ENCODE measurements around the gene PRPF39.

PRPF39 gene

GRCh38 chr14:45096218-45096617 is 12.3 kb downstream of the PRPF39 start:
- Histone ChIP-seq H3K4me1 (ENCODE audit: control insufficient read depth, insufficient read depth, low read length, poor library complexity, severe bottlenecking) (no peaks in the 10 kb centered on the region), H3K27ac (ENCODE audit: insufficient read depth, low read length, poor library complexity, severe bottlenecking) (no peak overlapping the region), H3K27me3 (replicated peaks; ENCODE audit: control insufficient read depth, insufficient read depth, low read length, poor library complexity, severe bottlenecking) (no peaks in the 10 kb centered on the region), H3K4me3 (ENCODE audit: insufficient read depth, low read depth, low read length, poor library complexity, severe bottlenecking) (no peak overlapping the region), H3K36me3 (ENCODE audit: control insufficient read depth, insufficient read depth, low read length) (peaks cover 35% of the 10 kb centered on the region), H3K9me3 (ENCODE audit: control insufficient read depth, low read length) (no peaks in the 10 kb centered on the region)
- no peak for DNase-seq

- Histone ChIP-seq H3K36me3 (ENCODE audit: control insufficient read depth, insufficient read depth, low read length) (peaks cover 50% of the 10 kb centered on the region), H3K27ac (ENCODE audit: insufficient read depth, low read length, poor library complexity, severe bottlenecking) (no peak overlapping the region), H3K9me3 (ENCODE audit: control insufficient read depth, low read length) (no peaks in the 10 kb centered on the region), H3K27me3 (replicated peaks; ENCODE audit: control insufficient read depth, insufficient read depth, low read length, poor library complexity, severe bottlenecking) (no peaks in the 10 kb centered on the region), H3K4me3 (ENCODE audit: insufficient read depth, low read depth, low read length, poor library complexity, severe bottlenecking) (no peak overlapping the region), H3K4me1 (ENCODE audit: control insufficient read depth, insufficient read depth, low read length, poor library complexity, severe bottlenecking) (no peaks in the 10 kb centered on the region)
- DNase-seq = no peak
These were observed 19.9 kb downstream of the PRPF39 start for GRCh38 chr14:45103806-45104205.

GRCh38 chr14:45104561-45104960 is 20.6 kb downstream of the PRPF39 start:
- no peaks in the 10 kb centered on the region for H3K4me1 ChIP-seq (ENCODE audit: control insufficient read depth, insufficient read depth, low read length, poor library complexity, severe bottlenecking)
- no peak overlapping the region for H3K27ac ChIP-seq (ENCODE audit: insufficient read depth, low read length, poor library complexity, severe bottlenecking)
- DNase-seq = no peak
- H3K9me3 ChIP-seq (ENCODE audit: control insufficient read depth, low read length) = no peaks in the 10 kb centered on the region
- no peaks in the 10 kb centered on the region for H3K27me3 ChIP-seq (replicated peaks; ENCODE audit: control insufficient read depth, insufficient read depth, low read length, poor library complexity, severe bottlenecking)
- H3K4me3 ChIP-seq (ENCODE audit: insufficient read depth, low read depth, low read length, poor library complexity, severe bottlenecking) = no peak overlapping the region
- peaks cover 51% of the 10 kb centered on the region for H3K36me3 ChIP-seq (ENCODE audit: control insufficient read depth, insufficient read depth, low read length)

GRCh38 chr14:45112896-45113781 is 29.2 kb downstream of the PRPF39 start:
- Histone ChIP-seq H3K36me3 (ENCODE audit: control insufficient read depth, insufficient read depth, low read length) (peaks cover 38% of the 10 kb centered on the region), H3K27ac (ENCODE audit: insufficient read depth, low read length, poor library complexity, severe bottlenecking) (no peak overlapping the region), H3K27me3 (replicated peaks; ENCODE audit: control insufficient read depth, insufficient read depth, low read length, poor library complexity, severe bottlenecking) (no peaks in the 10 kb centered on the region), H3K9me3 (ENCODE audit: control insufficient read depth, low read length) (no peaks in the 10 kb centered on the region), H3K4me1 (ENCODE audit: control insufficient read depth, insufficient read depth, low read length, poor library complexity, severe bottlenecking) (no peaks in the 10 kb centered on the region), H3K4me3 (ENCODE audit: insufficient read depth, low read depth, low read length, poor library complexity, severe bottlenecking) (no peak overlapping the region)
- no peak for DNase-seq

- H3K36me3 ChIP-seq (ENCODE audit: control insufficient read depth, insufficient read depth, low read length) = peaks cover 42% of the 10 kb centered on the region
These were observed 30.4 kb downstream of the PRPF39 start for GRCh38 chr14:45114327-45114726.

GRCh38 chr14:45118594-45118993 is 34.7 kb downstream of the PRPF39 start:
- Histone ChIP-seq H3K4me1 (ENCODE audit: control insufficient read depth, insufficient read depth, low read length, poor library complexity, severe bottlenecking) (no peaks in the 10 kb centered on the region), H3K9me3 (ENCODE audit: control insufficient read depth, low read length) (no peaks in the 10 kb centered on the region), H3K4me3 (ENCODE audit: insufficient read depth, low read depth, low read length, poor library complexity, severe bottlenecking) (no peak overlapping the region), H3K27me3 (replicated peaks; ENCODE audit: control insufficient read depth, insufficient read depth, low read length, poor library complexity, severe bottlenecking) (no peaks in the 10 kb centered on the region), H3K27ac (ENCODE audit: insufficient read depth, low read length, poor library complexity, severe bottlenecking) (no peak overlapping the region), H3K36me3 (ENCODE audit: control insufficient read depth, insufficient read depth, low read length) (peaks cover 38% of the 10 kb centered on the region)
- no peak for DNase-seq

More at GRCh38 chr14:45114327-45114726, 30.4 kb downstream of the PRPF39 start:
- H3K4me1 ChIP-seq (ENCODE audit: control insufficient read depth, insufficient read depth, low read length, poor library complexity, severe bottlenecking) = no peaks in the 10 kb centered on the region
- no peak overlapping the region for H3K4me3 ChIP-seq (ENCODE audit: insufficient read depth, low read depth, low read length, poor library complexity, severe bottlenecking)
- DNase-seq = no peak
- no peak overlapping the region for H3K27ac ChIP-seq (ENCODE audit: insufficient read depth, low read length, poor library complexity, severe bottlenecking)
- H3K9me3 ChIP-seq (ENCODE audit: control insufficient read depth, low read length) = no peaks in the 10 kb centered on the region
- H3K27me3 ChIP-seq (replicated peaks; ENCODE audit: control insufficient read depth, insufficient read depth, low read length, poor library complexity, severe bottlenecking) = no peaks in the 10 kb centered on the region

- Histone ChIP-seq H3K9me3 (ENCODE audit: control insufficient read depth, low read length) (no peaks in the 10 kb centered on the region), H3K27me3 (replicated peaks; ENCODE audit: control insufficient read depth, insufficient read depth, low read length, poor library complexity, severe bottlenecking) (no peaks in the 10 kb centered on the region), H3K27ac (ENCODE audit: insufficient read depth, low read length, poor library complexity, severe bottlenecking) (no peak overlapping the region), H3K4me3 (ENCODE audit: insufficient read depth, low read depth, low read length, poor library complexity, severe bottlenecking) (no peak overlapping the region), H3K4me1 (ENCODE audit: control insufficient read depth, insufficient read depth, low read length, poor library complexity, severe bottlenecking) (no peaks in the 10 kb centered on the region), H3K36me3 (ENCODE audit: control insufficient read depth, insufficient read depth, low read length) (peaks cover 39% of the 10 kb centered on the region)
- no peak for DNase-seq
These were observed 36.2 kb downstream of the PRPF39 start for GRCh38 chr14:45120096-45120495.

- Histone ChIP-seq H3K27ac (ENCODE audit: insufficient read depth, low read length, poor library complexity, severe bottlenecking) (no peak overlapping the region), H3K36me3 (ENCODE audit: control insufficient read depth, insufficient read depth, low read length) (peaks cover 21% of the 10 kb centered on the region), H3K4me3 (ENCODE audit: insufficient read depth, low read depth, low read length, poor library complexity, severe bottlenecking) (no peak overlapping the region), H3K27me3 (replicated peaks; ENCODE audit: control insufficient read depth, insufficient read depth, low read length, poor library complexity, severe bottlenecking) (no peaks in the 10 kb centered on the region), H3K4me1 (ENCODE audit: control insufficient read depth, insufficient read depth, low read length, poor library complexity, severe bottlenecking) (no peaks in the 10 kb centered on the region), H3K9me3 (ENCODE audit: control insufficient read depth, low read length) (no peaks in the 10 kb centered on the region)
- DNase-seq = no peak
These were observed 39.4 kb downstream of the PRPF39 start for GRCh38 chr14:45123271-45123670.

GRCh38 chr14:45125754-45126153 is 41.8 kb downstream of the PRPF39 start:
- peaks cover 15% of the 10 kb centered on the region for H3K36me3 ChIP-seq (ENCODE audit: control insufficient read depth, insufficient read depth, low read length)
- H3K9me3 ChIP-seq (ENCODE audit: control insufficient read depth, low read length) = no peaks in the 10 kb centered on the region
- no peak for DNase-seq
- H3K27me3 ChIP-seq (replicated peaks; ENCODE audit: control insufficient read depth, insufficient read depth, low read length, poor library complexity, severe bottlenecking) = no peaks in the 10 kb centered on the region
- H3K27ac ChIP-seq (ENCODE audit: insufficient read depth, low read length, poor library complexity, severe bottlenecking) = no peak overlapping the region
- H3K4me1 ChIP-seq (ENCODE audit: control insufficient read depth, insufficient read depth, low read length, poor library complexity, severe bottlenecking) = no peaks in the 10 kb centered on the region
- no peak overlapping the region for H3K4me3 ChIP-seq (ENCODE audit: insufficient read depth, low read depth, low read length, poor library complexity, severe bottlenecking)

GRCh38 chr14:45128963-45129629 is 45.2 kb downstream of the PRPF39 start:
- H3K4me1 ChIP-seq (ENCODE audit: control insufficient read depth, insufficient read depth, low read length, poor library complexity, severe bottlenecking) = no peaks in the 10 kb centered on the region
- no peaks in the 10 kb centered on the region for H3K27me3 ChIP-seq (replicated peaks; ENCODE audit: control insufficient read depth, insufficient read depth, low read length, poor library complexity, severe bottlenecking)
- peaks cover 8% of the 10 kb centered on the region for H3K36me3 ChIP-seq (ENCODE audit: control insufficient read depth, insufficient read depth, low read length)
- DNase-seq = no peak
- no peaks in the 10 kb centered on the region for H3K9me3 ChIP-seq (ENCODE audit: control insufficient read depth, low read length)
- no peak overlapping the region for H3K4me3 ChIP-seq (ENCODE audit: insufficient read depth, low read depth, low read length, poor library complexity, severe bottlenecking)
- no peak overlapping the region for H3K27ac ChIP-seq (ENCODE audit: insufficient read depth, low read length, poor library complexity, severe bottlenecking)

All from effector memory CD4-positive, alpha-beta T cell (primary cell).